DMS153 treated with DMSO at 0.1 percent for 48 hours (cell line): ENCODE results near the gene TBC1D9B.

Experiments used
- DNase-seq: peaks from one replicate; lab custom pipeline; 2025; ENCODE audit not compliant: unreplicated experiment; lab: John Stamatoyannopoulos, UW

Gene TBC1D9B

GRCh38 chr5:179908528-179908927, 831 bp upstream of the TBC1D9B start:
- DNase-seq = no peak

- no peak for DNase-seq
Measured at GRCh38 chr5:179906795-179907555, 722 bp downstream of the TBC1D9B start.

GRCh38 chr5:179906294-179906794, 1.4 kb downstream of the TBC1D9B start:
- DNase-seq = no peak

- no peak for DNase-seq
Measured at GRCh38 chr5:179905161-179905560, 2.5 kb downstream of the TBC1D9B start.

- no peak for DNase-seq
Measured at GRCh38 chr5:179904463-179905160, 3.1 kb downstream of the TBC1D9B start.

GRCh38 chr5:179902763-179903158, 4.9 kb downstream of the TBC1D9B start:
- no peak for DNase-seq

GRCh38 chr5:179901915-179902762, 5.6 kb downstream of the TBC1D9B start:
- no peak for DNase-seq

GRCh38 chr5:179901462-179901861, 6.2 kb downstream of the TBC1D9B start:
- no peak for DNase-seq

- DNase-seq = no peak
Measured at GRCh38 chr5:179900711-179901110, 7.0 kb downstream of the TBC1D9B start.

GRCh38 chr5:179900206-179900605, 7.5 kb downstream of the TBC1D9B start:
- no peak for DNase-seq

- no peak for DNase-seq
Measured at GRCh38 chr5:179895861-179896260, 11.8 kb downstream of the TBC1D9B start.

- no peak for DNase-seq
Measured at GRCh38 chr5:179893958-179894895, 13.5 kb downstream of the TBC1D9B start.

- no peak for DNase-seq
Measured at GRCh38 chr5:179893076-179893957, 14.4 kb downstream of the TBC1D9B start.

- no peak for DNase-seq
Measured at GRCh38 chr5:179892255-179892654, 15.4 kb downstream of the TBC1D9B start.

GRCh38 chr5:179890751-179891682, 16.7 kb downstream of the TBC1D9B start:
- DNase-seq = no peak

GRCh38 chr5:179889885-179890284, 17.8 kb downstream of the TBC1D9B start:
- DNase-seq = no peak

GRCh38 chr5:179887802-179888201, 19.9 kb downstream of the TBC1D9B start:
- no peak for DNase-seq

GRCh38 chr5:179887095-179887494, 20.6 kb downstream of the TBC1D9B start:
- DNase-seq = no peak
